Measurements from ENCODE around the gene CABLES1.

- no peak for TF ChIP-seq CTCF (IDR thresholded peaks at IDR 0.05)
- TF ChIP-seq POLR2A (IDR thresholded peaks at IDR 0.05), result no peak
Measured at GRCh38 chr18:23166891-23167541, 31.7 kb downstream of the CABLES1 start.

Measured in transverse colon (tissue), 3 donors.